Uterus (tissue), 2 donors: Measurements from ENCODE around the gene LMX1A.

Experiments
- CTCF ChIP-seq, 4 experiments: fragments of 200-600 bp in 2 of 4; fragments of 450-650 bp in 2 of 4; sonication (generic) in 2 of 4; IDR thresholded peaks; one replicate each; pipeline ENCODE4 v1.5.1; 2016 to 2019; ENCODE audit warnings: antibody characterized with exemption in 4 of 4, mild to moderate bottlenecking in 2 of 4, moderate library complexity in 1 of 4
- POLR2A ChIP-seq, 2 donors: fragments of 450-650 bp; IDR thresholded peaks; one replicate each; pipeline ENCODE4 v1.6.1; 2016; ENCODE audit warnings: antibody characterized with exemption in 2 of 2, mild to moderate bottlenecking in 1 of 2, moderate library complexity in 1 of 2

- TF ChIP-seq POLR2A (IDR thresholded peaks at IDR 0.05) (no peak), CTCF (IDR thresholded peaks at IDR 0.05) (no peak)
Observed at GRCh38 chr1:165241321-165241720, 115.2 kb downstream of the LMX1A start.
